ENCODE measurements around the gene CPNE8.

The CPNE8 gene

GRCh38 chr12:38788106-38788505, 117.3 kb downstream of the CPNE8 start:
- no peak for DNase-seq (ENCODE audit: low spot score)
- no peak for TF ChIP-seq CTCF (IDR thresholded peaks at IDR 0.05; ENCODE audit: extremely low read depth, missing control alignments)

DNA sequence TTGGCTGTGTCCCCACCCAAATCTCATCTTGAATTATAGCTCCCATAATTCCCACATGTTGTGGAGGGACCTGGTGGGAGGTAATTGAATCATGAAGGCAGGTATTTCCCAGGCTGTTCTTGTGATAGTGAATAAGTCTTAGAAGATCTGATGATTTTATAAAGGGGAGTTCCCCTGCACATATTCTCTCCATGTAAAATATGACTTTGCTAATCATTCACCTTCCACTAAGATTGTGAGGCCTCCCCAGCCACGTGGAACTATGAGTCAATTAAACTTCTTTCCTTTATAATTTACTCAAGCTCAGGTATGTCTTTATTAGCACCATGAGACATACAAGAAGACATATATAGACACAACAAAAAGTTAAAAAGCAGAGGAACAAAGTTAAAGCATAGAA, 120.0 kb downstream of the CPNE8 start:
- no peak for DNase-seq (ENCODE audit: low spot score)
- no peak for TF ChIP-seq CTCF (IDR thresholded peaks at IDR 0.05; ENCODE audit: extremely low read depth, missing control alignments)

DNA sequence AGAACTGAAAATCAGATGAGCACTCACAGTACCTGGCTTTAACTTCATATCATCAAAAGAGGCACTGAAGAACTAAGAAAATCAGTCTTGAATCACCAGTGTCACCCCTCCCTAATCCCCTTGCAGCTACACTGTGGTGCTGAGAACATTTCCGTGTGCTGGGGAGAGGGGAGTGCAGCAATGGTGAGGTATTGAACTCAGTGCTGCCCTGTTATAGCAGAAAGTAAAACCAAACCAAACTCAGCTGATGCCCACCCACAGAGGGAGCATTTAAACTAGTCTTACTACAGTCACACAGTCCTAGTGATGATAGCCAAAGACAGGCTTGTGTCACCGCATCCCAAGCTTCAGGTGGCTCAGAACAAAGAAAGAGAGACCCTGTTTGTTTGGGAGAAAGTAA, 122.1 kb downstream of the CPNE8 start:
- DNase-seq (ENCODE audit: low spot score), result no peak
- TF ChIP-seq CTCF (IDR thresholded peaks at IDR 0.05; ENCODE audit: extremely low read depth, missing control alignments), result no peak

- TF ChIP-seq CTCF (IDR thresholded peaks at IDR 0.05; ENCODE audit: extremely low read depth, missing control alignments), result no peak
- no peak for DNase-seq (ENCODE audit: low spot score)
Measured at GRCh38 chr12:38782359-38782758, 123.0 kb downstream of the CPNE8 start.

DNA sequence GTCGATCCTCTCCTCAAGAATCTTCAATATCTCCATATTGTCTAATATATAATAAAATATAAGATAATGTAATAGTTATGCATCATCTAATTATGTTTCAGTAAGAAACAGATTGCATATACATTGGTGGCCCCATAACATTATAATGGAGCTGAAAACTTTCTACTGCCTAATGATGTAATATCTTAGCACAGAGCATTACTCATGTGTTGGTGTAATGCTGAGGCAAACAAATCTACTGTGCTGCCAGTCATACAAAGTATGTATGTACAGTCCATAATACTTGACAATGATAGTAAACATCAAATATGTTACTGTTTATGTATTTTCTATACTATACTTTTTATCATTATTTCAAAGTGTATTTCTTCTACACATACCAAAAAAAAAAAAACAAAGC, 128.7 kb downstream of the CPNE8 start:
- DNase-seq (ENCODE audit: low spot score), result no peak

GRCh38 chr12:38775457-38775856, 129.9 kb downstream of the CPNE8 start:
- DNase-seq (ENCODE audit: low spot score), result peak; percentile 46

More for the DNA sequence above, 128.7 kb downstream of the CPNE8 start:
- no peak for TF ChIP-seq CTCF (IDR thresholded peaks at IDR 0.05; ENCODE audit: extremely low read depth, missing control alignments)

DNA sequence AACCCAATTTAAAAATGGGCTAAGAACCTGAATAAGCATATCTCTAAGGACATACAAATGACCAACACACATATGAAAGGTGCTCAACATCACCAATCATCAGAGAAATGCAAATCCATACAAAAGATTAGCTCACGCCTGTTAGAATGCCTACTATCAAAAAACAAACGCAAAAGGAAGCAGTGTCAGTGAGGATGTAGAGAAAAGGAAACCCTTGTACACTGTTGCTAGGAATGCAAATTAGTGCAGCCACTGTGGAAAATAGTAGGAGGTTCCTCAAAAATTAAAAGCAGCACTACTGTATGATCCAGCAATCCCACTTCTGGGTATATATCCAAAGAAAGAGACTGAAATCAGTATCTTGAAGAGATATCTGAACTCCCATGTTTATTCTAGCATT, 133.0 kb downstream of the CPNE8 start:
- DNase-seq (ENCODE audit: low spot score), result no peak
- TF ChIP-seq CTCF (IDR thresholded peaks at IDR 0.05; ENCODE audit: extremely low read depth, missing control alignments), result no peak

More at GRCh38 chr12:38775457-38775856, 129.9 kb downstream of the CPNE8 start:
- no peak for TF ChIP-seq CTCF (IDR thresholded peaks at IDR 0.05; ENCODE audit: extremely low read depth, missing control alignments)
